Left forelimb (tissue), 1 donor: ENCODE data around the gene KRT27.
"Not testable (repeated sequence)": the region's sequence is repeated elsewhere in the genome, so short reads cannot be mapped to it uniquely, and the experiment has no call there.

Experiments used
- DNase-seq: peaks from one replicate; pipeline ENCODE4 v3.0.0-alpha.2; 2018; ENCODE audit warnings: low spot score

The KRT27 gene

DNA sequence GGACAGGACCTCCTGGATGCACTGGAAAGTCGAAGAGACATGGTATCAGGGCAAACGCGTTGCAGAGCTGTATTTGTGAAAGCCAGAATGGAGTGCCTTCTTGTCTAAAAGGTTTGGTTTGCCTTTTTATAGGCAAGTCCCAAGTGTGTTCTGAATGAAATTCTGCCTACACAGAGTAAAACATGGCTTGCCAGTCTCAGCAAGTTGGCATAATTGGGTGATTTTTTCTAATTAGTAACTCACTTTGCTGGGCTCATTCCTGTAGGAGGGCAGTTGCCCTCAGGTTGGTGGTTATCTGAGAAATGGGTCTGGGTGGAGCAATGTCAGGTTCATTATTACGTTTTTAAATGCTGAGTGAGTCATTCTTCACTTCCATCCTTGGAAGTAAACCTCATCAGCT, 27.1 kb downstream of the KRT27 start, which contains the start of gene KRT25:
TSS of gene KRT25 (minus strand) at position 101 of the 400 bp plus-strand sequence. CDS start at position 41, 60 bp downstream.
- DNase-seq = no peak

DNA sequence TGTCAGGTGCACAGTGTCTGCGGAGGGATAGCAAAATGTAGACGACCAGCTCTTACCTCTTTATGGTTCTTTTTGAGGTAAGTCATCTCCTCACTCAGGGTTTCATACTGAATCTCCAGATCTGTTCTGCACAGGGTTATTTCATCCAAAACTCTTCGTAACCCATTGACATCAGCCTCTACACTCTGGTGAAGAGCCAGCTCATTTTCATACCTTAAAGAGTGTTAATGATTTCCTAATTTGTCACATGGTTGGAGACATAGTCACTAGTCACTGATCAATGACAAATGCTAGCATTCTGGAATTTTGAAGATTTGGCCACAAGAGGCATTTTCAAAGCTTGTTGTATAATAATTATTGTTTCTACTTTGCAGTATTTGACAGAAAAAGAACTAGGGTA, 28.5 kb downstream of the KRT27 start:
- DNase-seq = no peak

DNA sequence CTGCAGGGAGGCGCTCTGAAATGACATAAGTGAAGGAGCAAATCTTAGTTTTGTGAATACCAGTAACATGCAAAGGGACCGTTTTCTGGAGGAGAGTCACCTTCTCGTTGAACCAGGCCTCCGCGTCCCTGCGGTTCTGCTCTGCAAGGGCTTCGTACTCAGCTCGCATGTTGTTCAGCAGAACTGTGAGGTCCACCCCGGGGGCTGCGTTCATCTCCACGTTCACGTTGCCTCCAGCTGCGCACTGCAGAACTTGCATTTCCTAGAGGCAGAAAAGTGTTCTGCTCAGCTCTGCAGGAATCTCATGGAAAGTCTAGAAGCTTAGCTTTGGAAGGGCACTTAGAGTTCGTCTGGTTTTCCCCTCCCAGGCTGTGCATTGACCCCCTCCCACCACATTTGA, 31.3 kb downstream of the KRT27 start:
- DNase-seq = no peak

DNA sequence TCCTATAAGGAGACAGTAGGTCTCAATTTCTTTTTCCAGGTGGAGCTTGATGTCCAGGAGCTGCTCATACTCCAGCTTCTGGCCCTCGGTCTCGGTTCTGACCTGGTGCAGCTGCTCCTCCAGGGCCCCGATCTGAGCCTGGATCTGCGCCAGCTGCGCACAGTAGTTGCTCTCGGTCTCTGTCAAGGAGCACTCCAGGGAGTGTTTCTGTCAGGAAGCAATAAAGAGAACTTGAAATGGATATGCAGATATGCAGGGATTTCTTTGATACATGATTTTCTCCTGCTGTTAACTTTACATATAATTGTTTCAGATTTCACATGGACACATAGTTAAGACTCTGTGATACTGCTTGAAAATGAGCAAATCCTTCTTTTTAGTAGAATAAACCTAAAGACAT, 32.0 kb downstream of the KRT27 start:
- no peak for DNase-seq

DNA sequence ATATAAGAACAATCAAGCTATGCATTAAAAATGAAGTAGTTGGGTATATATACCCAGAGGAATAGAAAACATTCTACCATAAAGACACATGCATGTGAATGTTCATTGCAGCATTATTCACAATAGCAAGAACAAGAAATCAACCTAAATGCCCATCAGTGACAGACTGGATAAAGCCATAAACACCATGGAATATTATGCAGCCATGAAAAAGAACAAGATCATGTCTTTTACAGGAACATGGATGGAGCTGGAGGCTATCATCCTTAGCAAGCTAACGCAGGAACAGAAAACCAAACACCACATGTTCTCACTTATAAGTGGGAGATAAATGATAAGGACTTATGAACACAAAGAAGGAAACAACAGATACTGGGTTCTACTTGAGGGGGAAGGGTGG, 33.7 kb downstream of the KRT27 start:
- not testable (repeated sequence) for DNase-seq

DNA sequence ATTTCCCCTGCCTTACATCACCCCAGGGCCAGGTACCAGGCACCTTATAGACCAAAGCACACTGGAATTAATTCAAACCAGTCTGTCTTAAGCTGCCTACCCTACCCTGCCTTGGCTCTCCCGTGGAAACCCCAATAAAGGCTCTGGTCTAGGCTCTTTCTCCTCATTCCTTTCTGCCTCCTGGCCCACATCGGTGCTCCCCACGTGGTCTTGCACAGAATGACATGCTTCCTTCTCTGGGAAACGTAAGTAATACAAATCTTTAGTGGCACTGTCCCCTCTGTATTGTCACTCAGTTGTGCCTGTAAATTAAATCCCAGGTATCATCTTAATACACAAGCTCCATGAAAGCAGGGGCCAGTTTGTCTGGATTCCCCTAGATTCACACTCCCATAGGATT, 43.8 kb downstream of the KRT27 start:
- no peak for DNase-seq

DNA sequence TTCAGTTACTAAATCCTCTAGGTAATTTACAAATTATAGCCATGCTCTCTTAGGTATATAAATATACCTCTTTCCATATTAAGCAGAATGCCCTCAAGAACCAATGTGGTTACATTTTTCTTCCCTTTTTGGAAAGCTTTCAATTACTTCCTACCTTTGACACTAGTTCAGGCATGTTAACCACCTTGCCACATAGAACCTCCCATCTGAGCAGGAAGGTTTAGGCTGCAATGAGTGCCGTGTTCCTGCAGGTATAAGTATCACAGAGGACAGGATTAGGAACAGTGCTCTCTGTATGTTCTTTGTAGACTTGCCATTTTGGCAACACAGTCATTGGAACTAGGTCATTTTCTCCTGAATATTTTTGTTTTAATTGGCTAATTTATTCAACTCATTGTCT, 47.3 kb downstream of the KRT27 start:
- no peak for DNase-seq

DNA sequence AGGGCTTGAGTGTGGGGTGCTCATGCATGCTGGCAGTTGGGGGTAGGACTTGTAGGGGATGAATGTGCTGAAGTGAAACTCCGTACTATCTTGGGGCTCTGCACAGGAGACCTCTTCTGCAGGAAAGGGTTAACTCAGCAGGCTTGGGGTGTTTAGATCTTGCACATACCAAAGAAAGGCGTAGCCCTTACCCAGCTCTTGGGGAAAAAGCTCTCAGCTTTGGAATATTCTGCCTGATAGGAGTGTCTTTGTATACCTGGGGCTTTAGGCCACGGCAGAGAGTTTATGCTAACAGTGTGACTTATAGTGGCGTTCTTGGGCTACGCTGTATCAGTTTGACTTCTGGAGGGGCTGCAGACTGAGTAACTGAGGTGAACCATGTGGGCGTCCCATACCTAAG, 48.3 kb downstream of the KRT27 start:
- no peak for DNase-seq

DNA sequence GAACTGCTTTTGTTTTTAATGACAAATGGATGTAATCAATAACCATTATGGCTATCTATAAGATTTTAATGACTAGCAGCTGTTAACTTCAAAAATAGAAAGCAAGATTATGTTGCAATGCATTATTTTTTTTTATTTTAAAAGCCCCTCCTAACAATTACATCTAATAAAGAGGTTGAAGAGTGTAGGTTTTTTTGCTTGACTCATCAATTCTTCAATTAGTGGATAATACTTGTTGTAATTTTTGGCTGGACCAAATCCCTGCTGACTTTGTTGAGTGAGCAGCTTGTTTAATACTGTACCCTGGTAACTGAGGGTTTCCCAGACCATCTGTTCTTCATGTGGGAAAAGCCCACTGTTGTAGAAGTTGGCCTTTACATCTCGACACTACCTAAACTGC, 51.4 kb downstream of the KRT27 start:
- no peak for DNase-seq

DNA sequence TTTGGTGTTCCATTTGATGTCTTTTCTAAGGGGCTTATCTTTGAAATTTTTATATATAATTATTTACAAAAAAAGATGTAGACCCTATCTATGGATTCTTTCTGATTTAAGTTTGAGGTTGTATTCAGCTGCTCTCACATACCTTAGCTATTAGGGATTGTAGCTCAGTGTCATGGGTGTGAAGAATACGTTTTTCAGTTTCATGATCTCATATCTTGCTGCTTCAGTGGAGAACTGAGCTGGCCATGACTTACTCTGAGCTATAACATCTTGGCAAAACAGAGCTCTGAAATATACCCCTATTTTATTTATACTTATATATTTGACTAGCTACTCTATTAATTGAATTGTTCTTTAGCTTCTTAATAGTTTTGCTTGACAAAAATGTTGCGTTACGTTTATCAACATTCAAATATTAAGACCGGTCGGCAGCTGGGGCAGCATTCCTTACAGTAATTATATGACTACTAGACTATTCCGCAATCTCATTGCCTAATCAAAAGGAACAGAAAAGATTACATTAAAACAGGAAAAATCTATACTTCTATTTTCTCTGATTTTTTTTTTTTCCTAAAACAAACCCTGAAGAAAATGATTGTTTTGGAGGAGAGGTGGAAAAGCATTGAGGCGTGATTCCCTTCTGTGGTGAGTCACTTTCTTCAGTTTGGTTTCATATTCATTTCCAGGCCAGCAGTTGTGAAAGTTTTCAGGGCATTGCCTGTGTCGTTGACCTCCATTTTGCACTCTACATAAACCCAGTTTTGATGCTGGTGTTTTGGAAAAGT, 54.7 kb downstream of the KRT27 start:
- DNase-seq = no peak

DNA sequence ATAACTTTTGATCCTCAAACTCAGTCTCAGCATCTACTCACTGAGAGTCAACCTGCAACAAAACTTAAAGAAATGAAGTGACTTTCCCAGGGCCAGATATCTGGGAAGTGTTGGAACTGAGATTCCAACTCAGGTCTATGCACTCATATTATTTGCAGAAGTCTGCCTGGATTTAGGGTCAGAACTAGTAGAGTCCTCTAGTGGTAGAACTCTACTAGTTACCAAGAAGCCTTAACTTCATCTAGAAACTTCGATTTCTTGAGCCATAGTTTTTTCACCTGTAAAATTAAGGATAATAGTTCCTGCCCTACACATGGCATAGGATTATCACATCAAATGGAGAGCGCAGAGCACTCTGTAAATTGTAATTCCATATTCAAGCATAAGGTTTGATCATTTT, 55.4 kb downstream of the KRT27 start:
- no peak for DNase-seq
